Measurements from ENCODE around the gene RAB1B.
"Not testable (repeated sequence)": the region's sequence is repeated elsewhere in the genome, so short reads cannot be mapped to it uniquely, and the experiment has no call there.

- TF ChIP-seq, protein P1, sequence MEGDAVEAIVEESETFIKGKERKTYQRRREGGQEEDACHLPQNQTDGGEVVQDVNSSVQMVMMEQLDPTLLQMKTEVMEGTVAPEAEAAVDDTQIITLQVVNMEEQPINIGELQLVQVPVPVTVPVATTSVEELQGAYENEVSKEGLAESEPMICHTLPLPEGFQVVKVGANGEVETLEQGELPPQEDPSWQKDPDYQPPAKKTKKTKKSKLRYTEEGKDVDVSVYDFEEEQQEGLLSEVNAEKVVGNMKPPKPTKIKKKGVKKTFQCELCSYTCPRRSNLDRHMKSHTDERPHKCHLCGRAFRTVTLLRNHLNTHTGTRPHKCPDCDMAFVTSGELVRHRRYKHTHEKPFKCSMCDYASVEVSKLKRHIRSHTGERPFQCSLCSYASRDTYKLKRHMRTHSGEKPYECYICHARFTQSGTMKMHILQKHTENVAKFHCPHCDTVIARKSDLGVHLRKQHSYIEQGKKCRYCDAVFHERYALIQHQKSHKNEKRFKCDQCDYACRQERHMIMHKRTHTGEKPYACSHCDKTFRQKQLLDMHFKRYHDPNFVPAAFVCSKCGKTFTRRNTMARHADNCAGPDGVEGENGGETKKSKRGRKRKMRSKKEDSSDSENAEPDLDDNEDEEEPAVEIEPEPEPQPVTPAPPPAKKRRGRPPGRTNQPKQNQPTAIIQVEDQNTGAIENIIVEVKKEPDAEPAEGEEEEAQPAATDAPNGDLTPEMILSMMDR (conservative IDR thresholded peaks at IDR 0.05 in 1 of 2, IDR thresholded peaks at IDR 0.05 in 1 of 2; ENCODE audit: extremely low read depth in 1 of 2, insufficient read depth in 1 of 2, low read depth in 1 of 2, low read length in 2 of 2) = not testable (repeated sequence)
- not testable (repeated sequence) for TF ChIP-seq EZH2 (IDR thresholded peaks at IDR 0.05; ENCODE audit: borderline replicate concordance, low read length)
Measured at GRCh38 chr11:66253081-66253480, 15.4 kb upstream of the RAB1B start.
